Vagina (tissue), 2 donors: Measurements from ENCODE around the gene SNX9.

Experiments
- CTCF ChIP-seq, 3 experiments: fragments of 450-650 bp in 2 of 3; fragments of 200-600 bp in 1 of 3; sonication (generic) in 1 of 3; IDR thresholded peaks; one replicate each; pipeline ENCODE4 v1.5.1; 2017 to 2019; ENCODE audit warnings: antibody characterized with exemption in 3 of 3, mild to moderate bottlenecking in 2 of 3, moderate library complexity in 2 of 3
- POLR2AphosphoS5 ChIP-seq, 2 donors: sonication (generic); formaldehyde crosslinking; IDR thresholded peaks; one replicate each; pipeline ENCODE4 v1.9.0; 2017; ENCODE audit warnings: antibody characterized with exemption in 2 of 2, mild to moderate bottlenecking in 2 of 2, low read depth in 1 of 2; ENCODE audit not compliant: insufficient read depth in 1 of 2

- TF ChIP-seq CTCF (IDR thresholded peaks at IDR 0.05) (no peak), POLR2AphosphoS5 (IDR thresholded peaks at IDR 0.05; ENCODE audit: insufficient read depth in 1 of 2, low read depth in 1 of 2) (no peak)
Observed at GRCh38 chr6:157786221-157786620, 36.8 kb upstream of the SNX9 start.
